Mesothelial cell of epicardium (in vitro differentiated cells): ENCODE measurements around the gene MMP10. TPM values are rescaled to one million over a fixed set of nuclear protein-coding genes. Genes with fewer than 3 reads are reported as not detected.

Source experiments
- DNase-seq, 2 experiments: peaks; one replicate each; pipeline ENCODE4 v3.0.0; 2021; ENCODE audit warnings: low spot score in 2 of 2; ENCODE audit not compliant: unreplicated experiment in 2 of 2
- H3K27ac Mint-ChIP-seq: 2 replicates; pipeline ENCODE4 v1.8.0; 2021; ENCODE audit warnings: mixed read lengths
- H3K27me3 Mint-ChIP-seq: 2 replicates; pipeline ENCODE4 v1.8.0; 2021; ENCODE audit warnings: low read depth, mixed read lengths
- H3K36me3 Mint-ChIP-seq: 2 replicates; pipeline ENCODE4 v1.8.0; 2021; ENCODE audit warnings: mixed read lengths
- H3K4me1 Mint-ChIP-seq: 2 replicates; pipeline ENCODE4 v1.8.0; 2021; ENCODE audit warnings: mixed read lengths
- H3K4me3 Mint-ChIP-seq: 2 replicates; pipeline ENCODE4 v1.8.0; 2021; ENCODE audit warnings: mild to moderate bottlenecking, moderate library complexity, mixed read lengths
- H3K9me3 Mint-ChIP-seq: 2 replicates; pipeline ENCODE4 v1.8.0; 2021; ENCODE audit warnings: mixed read lengths
- CTCF ChIP-seq: fragments of 200-600 bp; sonication (generic); IDR thresholded peaks from one replicate; pipeline ENCODE4 v1.5.0; 2021; ENCODE audit warnings: antibody characterized with exemption; ENCODE audit not compliant: unreplicated experiment
- total RNA-seq: library from RNA; stranded (reverse); gene quantifications from 3 replicates; pipeline ENCODE4 v1.2.1, GENCODE V29; 2021

Gene MMP10
- total RNA-seq, 1 donor from 2014 or later: not detected

- H3K9me3 Mint-ChIP-seq: peaks cover 7% of the 10 kb centered on the region
Observed at GRCh38 chr11:102722821-102723220, 57.6 kb downstream of the MMP10 start.

More at GRCh38 chr11:102722821-102723220, 57.6 kb downstream of the MMP10 start:
- Mint-ChIP-seq H3K36me3 (no peaks in the 10 kb centered on the region), H3K27me3 (peaks cover 6% of the 10 kb centered on the region), H3K4me3 (no peak overlapping the region), H3K4me1 (no peaks in the 10 kb centered on the region), H3K27ac (no peak overlapping the region)
- no peak for TF ChIP-seq CTCF
- DNase-seq: no peak

Other genes starting within 250 kb of the MMP10 start
- gene MMP7, start 249.9 kb downstream of the MMP10 start, total RNA-seq: 0.20 TPM in 1 of 3 replicates, not detected in the others
- not detected in 3 replicates for gene MMP20, start 155.3 kb downstream of the MMP10 start, total RNA-seq
- gene MMP27, start 74.9 kb downstream of the MMP10 start, total RNA-seq: not detected in 3 replicates
- gene MMP8, start 55.7 kb downstream of the MMP10 start, total RNA-seq: not detected in 3 replicates
- 0.13 to 0.18 TPM in 2 of 3 replicates, not detected in the other for gene MMP1, start 17.5 kb upstream of the MMP10 start, total RNA-seq
- gene MMP3, start 63.0 kb upstream of the MMP10 start, total RNA-seq: not detected in 3 replicates
- not detected in 3 replicates for gene MMP12, start 94.4 kb upstream of the MMP10 start, total RNA-seq
- not detected in 3 replicates for gene MMP13, start 175.1 kb upstream of the MMP10 start, total RNA-seq